Activated T-cell treated with anti-CD3 and anti-CD28 coated beads for 24 hours (primary cell): Measurements from ENCODE around the gene NEMP1.

Experiments
- DNase-seq: peaks from one replicate; pipeline ENCODE4 v3.0.0-alpha.2; 2020; ENCODE audit warnings: low read depth

NEMP1 gene

GRCh38 chr12:57107456-57108155 lies 29.0 kb upstream of the NEMP1 start:
- DNase-seq: no peak

- DNase-seq: no peak
Measured at GRCh38 chr12:57106021-57106708, 27.6 kb upstream of the NEMP1 start.

GRCh38 chr12:57105011-57105753 lies 26.6 kb upstream of the NEMP1 start:
- no peak for DNase-seq

GRCh38 chr12:57104292-57104910 lies 25.8 kb upstream of the NEMP1 start:
- no peak for DNase-seq

- no peak for DNase-seq
Measured at GRCh38 chr12:57103856-57104255, 25.3 kb upstream of the NEMP1 start.

- no peak for DNase-seq
Measured at GRCh38 chr12:57101892-57102695, 23.5 kb upstream of the NEMP1 start.

GRCh38 chr12:57099766-57100165 lies 21.2 kb upstream of the NEMP1 start:
- DNase-seq: no peak

GRCh38 chr12:57099047-57099714 lies 20.6 kb upstream of the NEMP1 start:
- DNase-seq: no peak

- DNase-seq: no peak
Measured at GRCh38 chr12:57098546-57098945, 20.0 kb upstream of the NEMP1 start.

GRCh38 chr12:57097554-57097835 lies 18.9 kb upstream of the NEMP1 start:
- no peak for DNase-seq

- DNase-seq: no peak
Measured at GRCh38 chr12:57096748-57097553, 18.4 kb upstream of the NEMP1 start.

GRCh38 chr12:57096099-57096572 lies 17.5 kb upstream of the NEMP1 start:
- DNase-seq: no peak

GRCh38 chr12:57095440-57095839 lies 16.8 kb upstream of the NEMP1 start:
- no peak for DNase-seq

- no peak for DNase-seq
Measured at GRCh38 chr12:57094208-57095160, 15.9 kb upstream of the NEMP1 start.

GRCh38 chr12:57093415-57094207 lies 15.0 kb upstream of the NEMP1 start:
- peak; percentile 72 for DNase-seq

GRCh38 chr12:57092876-57093414 lies 14.4 kb upstream of the NEMP1 start:
- no peak for DNase-seq

- no peak for DNase-seq
Measured at GRCh38 chr12:57092529-57092862, 13.9 kb upstream of the NEMP1 start.
